GM18951 (cell line): ENCODE results near the gene C14orf119.

Experiments used
- POLR2A ChIP-seq: IDR thresholded peaks from 4 replicates; pipeline ENCODE4 v1.6.1; 2011; ENCODE audit warnings: mild to moderate bottlenecking; ENCODE audit not compliant: insufficient read length, insufficient read depth; ENCODE audit errors: extremely low read depth
- in situ Hi-C: fragments of 300-500 bp; cut with MboI; formaldehyde crosslinking; loops from one replicate; pipeline ENCODE4 v1.12.0; 2022; ENCODE audit warnings: low sequenced_read_pairs, mixed read lengths, inconsistent platforms; ENCODE audit not compliant: unreplicated experiment

The C14orf119 gene

GRCh38 chr14:23122086-23122485, 26.8 kb downstream of the C14orf119 start:
- no peak for TF ChIP-seq POLR2A
- in situ Hi-C loops, result loop anchor here (10.0 kb wide), 1 partner anchor 63 kb away; the partner anchor contains the start of gene SLC7A8

- no peak for TF ChIP-seq POLR2A
- in situ Hi-C loops, result loop anchor here (10.0 kb wide), 1 partner anchor 61 kb away; the partner anchor contains the start of gene SLC7A8
Measured at GRCh38 chr14:23123419-23123818, 28.1 kb downstream of the C14orf119 start.

GRCh38 chr14:23124337-23124954, 29.1 kb downstream of the C14orf119 start:
- in situ Hi-C loops, result loop anchor here (10.0 kb wide), 1 partner anchor 60 kb away; the partner anchor contains the start of gene SLC7A8
- TF ChIP-seq POLR2A, result no peak

- in situ Hi-C loops, result loop anchor here (10.0 kb wide), 1 partner anchor 60 kb away; the partner anchor contains the start of gene SLC7A8
- TF ChIP-seq POLR2A, result no peak
Measured at GRCh38 chr14:23125011-23125410, 29.7 kb downstream of the C14orf119 start.

- in situ Hi-C loops, result loop anchor here (10.0 kb wide), 1 partner anchor 59 kb away; the partner anchor contains the start of gene SLC7A8
- no peak for TF ChIP-seq POLR2A
Measured at GRCh38 chr14:23125933-23126524, 30.7 kb downstream of the C14orf119 start.

- in situ Hi-C loops, result loop anchor here (10.0 kb wide), 1 partner anchor 58 kb away; the partner anchor contains the start of gene SLC7A8
- no peak for TF ChIP-seq POLR2A
Measured at GRCh38 chr14:23126548-23127278, 31.4 kb downstream of the C14orf119 start.

- TF ChIP-seq POLR2A, result no peak
- in situ Hi-C loops, result loop anchor here (10.0 kb wide), 1 partner anchor 57 kb away; the partner anchor contains the start of gene SLC7A8
Measured at GRCh38 chr14:23127861-23128260, 32.6 kb downstream of the C14orf119 start.

GRCh38 chr14:23128969-23129758, 33.9 kb downstream of the C14orf119 start:
- in situ Hi-C loops, result loop anchor here (10.0 kb wide), 1 partner anchor 56 kb away; the partner anchor contains the start of gene SLC7A8
- no peak for TF ChIP-seq POLR2A

GRCh38 chr14:23129759-23130316, 34.5 kb downstream of the C14orf119 start:
- in situ Hi-C loops, result loop anchor here (10.0 kb wide), 1 partner anchor 55 kb away; the partner anchor contains the start of gene SLC7A8

GRCh38 chr14:23130871-23131270, 35.6 kb downstream of the C14orf119 start:
- no peak for TF ChIP-seq POLR2A
- in situ Hi-C loops, result no loop called here

More at GRCh38 chr14:23129759-23130316, 34.5 kb downstream of the C14orf119 start:
- TF ChIP-seq POLR2A, result no peak

- no peak for TF ChIP-seq POLR2A
- in situ Hi-C loops, result no loop called here
Measured at GRCh38 chr14:23131482-23131881, 36.2 kb downstream of the C14orf119 start.

- no peak for TF ChIP-seq POLR2A
- in situ Hi-C loops, result no loop called here
Measured at GRCh38 chr14:23132970-23133369, 37.7 kb downstream of the C14orf119 start.

GRCh38 chr14:23136566-23137133, 41.3 kb downstream of the C14orf119 start:
- in situ Hi-C loops, result no loop called here
- no peak for TF ChIP-seq POLR2A
